SH-SY5Y (cell line): ENCODE results near the gene THG1L.

Experiments used
- GATA2 ChIP-seq: IDR thresholded peaks from 2 replicates; pipeline ENCODE4 v1.6.1; 2011; ENCODE audit warnings: mild to moderate bottlenecking, low read depth, low read length
- GATA3 ChIP-seq: IDR thresholded peaks from 2 replicates; pipeline ENCODE4 v1.6.1; 2011; ENCODE audit warnings: low read depth, mild to moderate bottlenecking, low read length, moderate library complexity

- TF ChIP-seq GATA2 (no peak), GATA3 (no peak)
These were observed 35.7 kb downstream of the THG1L start for GRCh38 chr5:157766902-157767301.
